RWPE1 (cell line): ENCODE results near the gene C10orf90.

Experiments used
- CTCF ChIA-PET: fragments of 350-600 bp; sonication (Branson Sonifier 250); formaldehyde crosslinking; extraction: SDS; loops from one replicate; lab custom pipeline; 2021; lab: Yijun Ruan, JAX
- POLR2A ChIA-PET: fragments of 400-600 bp; formaldehyde crosslinking; extraction: SDS; loops from one replicate; lab custom pipeline; 2020; ENCODE audit warnings: antibody characterized with exemption; ENCODE audit not compliant: low non-redundant PET; lab: Yijun Ruan, JAX
- DNase-seq: peaks from one replicate; pipeline ENCODE4 v3.0.0; 2012; ENCODE audit warnings: low spot score
- H3K27ac ChIP-seq: fragments of 450-650 bp; 2 replicates; pipeline ENCODE4 v1.5.1; 2017
- TF ChIP-seq, protein P1 (sequence below): fragments of 450-650 bp; conservative IDR thresholded peaks from 2 replicates; pipeline ENCODE4 v1.5.1; 2017; ENCODE audit warnings: low read depth, mild to moderate bottlenecking

Gene C10orf90

DNA sequence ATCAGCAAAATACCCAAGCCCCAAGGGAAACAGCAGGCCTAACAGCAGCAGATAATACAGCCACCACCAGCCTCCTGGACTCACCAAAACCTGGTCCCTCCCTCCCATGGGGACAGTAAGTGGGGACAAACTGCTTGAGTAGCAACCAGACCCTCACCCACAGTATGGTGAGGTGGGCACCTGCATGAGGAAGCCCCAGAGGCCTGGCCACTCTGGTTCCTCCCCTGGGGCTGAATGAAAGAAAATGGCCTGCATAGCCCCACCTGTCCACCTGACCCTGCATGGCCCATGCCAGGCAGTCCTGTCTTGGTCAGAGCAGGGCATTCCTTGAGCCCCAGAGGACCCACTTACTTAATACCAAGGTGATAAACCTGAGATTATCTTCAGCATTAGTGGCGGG, 13.0 kb upstream of the C10orf90 start:
- ChIA-PET POLR2A (no interaction called here), CTCF (no interaction called here)
- DNase-seq = no peak
- TF ChIP-seq, protein P1, sequence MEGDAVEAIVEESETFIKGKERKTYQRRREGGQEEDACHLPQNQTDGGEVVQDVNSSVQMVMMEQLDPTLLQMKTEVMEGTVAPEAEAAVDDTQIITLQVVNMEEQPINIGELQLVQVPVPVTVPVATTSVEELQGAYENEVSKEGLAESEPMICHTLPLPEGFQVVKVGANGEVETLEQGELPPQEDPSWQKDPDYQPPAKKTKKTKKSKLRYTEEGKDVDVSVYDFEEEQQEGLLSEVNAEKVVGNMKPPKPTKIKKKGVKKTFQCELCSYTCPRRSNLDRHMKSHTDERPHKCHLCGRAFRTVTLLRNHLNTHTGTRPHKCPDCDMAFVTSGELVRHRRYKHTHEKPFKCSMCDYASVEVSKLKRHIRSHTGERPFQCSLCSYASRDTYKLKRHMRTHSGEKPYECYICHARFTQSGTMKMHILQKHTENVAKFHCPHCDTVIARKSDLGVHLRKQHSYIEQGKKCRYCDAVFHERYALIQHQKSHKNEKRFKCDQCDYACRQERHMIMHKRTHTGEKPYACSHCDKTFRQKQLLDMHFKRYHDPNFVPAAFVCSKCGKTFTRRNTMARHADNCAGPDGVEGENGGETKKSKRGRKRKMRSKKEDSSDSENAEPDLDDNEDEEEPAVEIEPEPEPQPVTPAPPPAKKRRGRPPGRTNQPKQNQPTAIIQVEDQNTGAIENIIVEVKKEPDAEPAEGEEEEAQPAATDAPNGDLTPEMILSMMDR = no peak
- H3K27ac ChIP-seq = no peak overlapping the region

DNA sequence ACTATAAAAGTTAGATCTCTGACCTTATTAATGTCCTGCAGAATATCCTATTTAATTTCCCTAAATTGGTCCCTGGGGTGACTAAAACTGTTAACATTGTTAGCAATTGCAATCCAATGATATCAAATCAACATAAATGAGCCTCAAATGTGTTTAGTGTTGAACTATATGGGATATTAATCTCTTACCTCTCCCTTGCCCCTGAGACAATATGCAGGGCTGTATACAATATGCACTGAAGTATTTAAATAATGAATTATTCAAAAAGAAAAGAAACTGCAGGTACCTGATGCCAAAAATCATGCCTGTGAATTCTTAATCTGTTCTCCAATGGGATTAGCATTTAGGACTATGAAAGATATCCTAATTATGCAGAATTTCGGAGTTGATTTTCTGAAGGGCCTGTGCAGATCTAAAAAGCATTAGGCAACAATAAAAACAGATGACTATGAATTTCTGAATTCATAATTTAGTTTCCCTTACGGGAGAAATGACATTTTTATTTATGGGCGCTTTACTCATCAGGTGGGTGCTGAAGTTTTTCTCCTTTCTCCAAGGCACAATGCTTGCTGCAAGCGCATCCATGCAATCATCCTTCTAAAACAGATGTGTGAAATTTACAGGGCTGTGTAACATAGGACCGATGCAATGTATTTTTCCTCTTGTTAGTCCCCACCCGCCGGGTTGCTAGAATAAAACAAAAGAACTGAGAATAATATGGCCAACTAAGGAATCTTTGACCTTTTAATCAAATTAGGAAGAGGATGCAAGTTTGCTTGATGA, 5.4 kb upstream of the C10orf90 start:
- POLR2A ChIA-PET = no interaction called here
- CTCF ChIA-PET = no interaction called here
- DNase-seq = no peak
- no peak overlapping the region for H3K27ac ChIP-seq
- TF ChIP-seq, protein P1 = no peak

DNA sequence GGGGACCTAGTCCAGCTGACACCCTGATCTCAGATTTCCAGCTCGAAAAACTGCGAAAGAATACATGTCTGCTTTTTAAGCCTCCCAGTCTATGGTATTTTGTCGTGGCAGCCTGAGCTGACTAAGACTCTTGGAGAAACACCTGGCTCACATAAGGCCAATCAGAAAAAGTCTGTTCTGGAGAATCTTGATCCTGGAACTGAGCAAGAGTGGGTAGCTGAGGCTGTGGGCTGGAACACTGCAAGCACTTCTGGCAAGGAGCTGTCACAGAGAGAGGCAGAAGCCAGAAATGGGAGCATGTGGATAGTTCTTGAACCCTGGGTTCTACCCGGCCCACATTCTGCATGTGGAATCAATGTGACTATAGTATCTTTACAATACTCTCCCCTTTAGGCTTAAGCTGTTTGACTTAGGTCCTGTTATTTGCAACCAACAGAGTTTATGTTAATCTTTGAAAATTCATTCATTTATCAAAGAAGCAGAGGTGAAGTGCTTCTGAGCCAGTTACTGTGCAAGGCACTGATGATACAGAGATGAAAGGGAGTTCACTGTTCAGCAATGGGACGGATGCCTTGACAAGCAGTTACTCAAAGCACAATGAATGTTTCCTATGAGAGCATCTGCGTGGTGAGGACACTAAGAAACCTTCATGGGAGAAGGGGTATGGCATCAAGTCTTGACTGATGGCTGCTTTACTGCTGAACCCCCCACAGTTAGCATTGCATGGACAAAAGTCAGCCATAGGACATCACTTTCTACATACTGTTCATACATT, 4.4 kb upstream of the C10orf90 start:
- TF ChIP-seq, protein P1 = no peak
- no peak for DNase-seq
- no peak overlapping the region for H3K27ac ChIP-seq
- CTCF ChIA-PET = no interaction called here
- POLR2A ChIA-PET = no interaction called here

DNA sequence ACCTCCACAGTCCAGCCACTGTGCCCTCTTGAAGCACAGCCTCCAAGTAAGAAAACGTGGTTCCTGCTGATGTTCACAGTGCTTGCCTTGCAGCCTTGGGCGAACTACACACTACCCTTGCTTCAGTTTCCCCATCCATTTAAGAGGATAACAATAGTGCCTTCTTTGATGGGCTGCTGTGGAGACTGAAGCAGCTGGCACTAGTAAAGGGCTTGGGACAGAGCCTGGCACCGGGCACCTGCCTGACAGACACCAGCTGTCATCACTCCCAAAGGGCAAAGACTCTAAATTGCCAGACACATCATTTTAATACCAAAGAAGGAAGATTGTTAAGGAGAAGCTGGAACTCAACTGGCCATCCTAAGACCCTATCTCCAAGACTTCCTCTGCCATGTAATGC, 3.1 kb upstream of the C10orf90 start:
- POLR2A ChIA-PET = no interaction called here
- TF ChIP-seq, protein P1 = no peak
- CTCF ChIA-PET = interaction anchor here (0.7 kb wide), 1 partner anchor 339 kb away, joined by 3 read pairs; no protein-coding TSS in a partner anchor
- DNase-seq = no peak
- H3K27ac ChIP-seq = no peak overlapping the region

DNA sequence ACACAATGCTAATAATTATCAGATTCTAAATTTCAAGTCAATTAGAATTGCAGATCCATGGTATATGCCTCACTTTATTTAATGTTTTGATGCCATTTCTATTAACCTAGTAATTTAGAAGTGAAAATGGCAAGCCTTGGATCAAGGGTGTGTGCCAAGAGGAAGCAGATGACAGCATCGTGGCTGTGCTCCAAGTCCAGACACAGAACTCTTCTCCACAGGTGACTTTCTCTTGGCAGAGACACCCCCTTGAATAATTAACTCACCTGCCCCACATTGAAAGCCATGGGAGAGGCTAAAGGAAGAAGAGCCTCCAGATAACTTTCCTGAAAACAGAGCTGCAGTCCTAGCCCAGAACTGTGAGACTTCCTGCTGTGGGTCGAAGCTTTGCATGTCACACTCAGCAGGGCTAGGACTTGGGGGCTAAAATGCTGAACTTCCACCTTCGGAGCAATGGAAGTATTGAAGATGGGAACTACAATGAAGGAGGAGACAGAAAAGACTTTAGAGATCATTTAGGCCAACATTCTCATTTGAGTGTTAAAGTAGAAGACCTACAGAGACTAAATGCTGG, 996 bp upstream of the C10orf90 start:
- POLR2A ChIA-PET = no interaction called here
- H3K27ac ChIP-seq = no peak overlapping the region
- TF ChIP-seq, protein P1 = no peak
- CTCF ChIA-PET = no interaction called here
- DNase-seq = no peak

DNA sequence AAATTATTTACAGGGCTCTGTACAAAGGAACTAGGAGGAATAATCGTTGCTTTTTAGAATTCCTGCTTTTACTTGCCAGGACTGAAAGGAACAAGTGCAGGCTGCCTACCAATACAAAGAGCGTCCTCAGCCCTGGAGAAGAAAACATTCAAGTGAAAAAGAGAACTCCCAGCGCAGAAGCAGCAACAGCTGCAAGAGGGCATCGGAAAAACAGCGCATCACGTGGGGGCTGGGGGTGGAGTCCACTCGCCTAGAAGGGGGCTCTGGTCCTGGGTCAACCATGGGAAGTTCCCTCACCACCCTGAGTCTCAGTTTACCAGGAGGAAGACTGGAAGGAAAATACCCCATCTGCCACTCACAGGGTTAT, 385 bp upstream of the C10orf90 start:
- ChIA-PET CTCF (no interaction called here), POLR2A (no interaction called here)
- TF ChIP-seq, protein P1 = no peak
- no peak overlapping the region for H3K27ac ChIP-seq
- no peak for DNase-seq
